Duodenal mucosa (tissue), 2 donors: ENCODE data around the gene SEPTIN5.
A peak's percentile ranks its signal among the peaks of the same experiment; 100 is the strongest.

ENCODE experiments used
- H3K27ac ChIP-seq: one replicate; pipeline ENCODE4 v1.7.0; 2013; ENCODE audit warnings: low read depth, low read length
- H3K27me3 ChIP-seq, 2 donors: one replicate each; pipeline ENCODE4 v1.7.0; 2013; ENCODE audit warnings: low read length in 2 of 2, control low read depth in 1 of 2; ENCODE audit not compliant: insufficient read depth in 2 of 2, control insufficient read depth in 1 of 2
- H3K36me3 ChIP-seq, 2 donors: one replicate each; pipeline ENCODE4 v1.7.0; 2013; ENCODE audit warnings: low read length in 2 of 2, control low read depth in 1 of 2; ENCODE audit not compliant: insufficient read depth in 2 of 2, control insufficient read depth in 1 of 2
- H3K4me1 ChIP-seq, 2 donors: one replicate each; pipeline ENCODE4 v1.7.0; 2013; ENCODE audit warnings: low read length in 2 of 2, control low read depth in 1 of 2; ENCODE audit not compliant: insufficient read depth in 2 of 2, control insufficient read depth in 1 of 2
- H3K4me3 ChIP-seq, 2 donors: one replicate each; pipeline ENCODE4 v1.7.0; 2013; ENCODE audit warnings: low read length in 2 of 2, low read depth in 1 of 2
- H3K9ac ChIP-seq, 2 donors: one replicate each; pipeline ENCODE4 v1.7.0; 2013; ENCODE audit warnings: low read length in 2 of 2, low read depth in 1 of 2
- H3K9me3 ChIP-seq, 2 donors: one replicate each; pipeline ENCODE4 v1.7.0; 2013; ENCODE audit warnings: low read length in 2 of 2, control low read depth in 1 of 2; ENCODE audit not compliant: control insufficient read depth in 1 of 2

SEPTIN5 gene

GRCh38 chr22:19714312-19715187, at the start of gene SEPTIN5:
SEPTIN5 (plus strand) TSS chr22:19714503; CDS start chr22:19714589, 86 bp downstream.
- Histone ChIP-seq H3K27ac (no peak within 1 kb of the TSS), H3K4me1 (peaks cover 4 to 8% of the 10 kb centered on the region in 2 donors), H3K4me3 (peak within 1 kb of the TSS; percentile 35 to 55), H3K9ac (no peak within 1 kb of the TSS), H3K27me3 (peaks cover 33 to 40% of the 10 kb centered on the region in 2 donors), H3K36me3 (no peaks in the 10 kb centered on the region), H3K9me3 (no peaks in the 10 kb centered on the region)

GRCh38 chr22:19664951-19665783, 49.1 kb upstream of the SEPTIN5 start:
- Histone ChIP-seq H3K27ac (no peak overlapping the region), H3K4me1 (peaks cover 0 to 9% of the 10 kb centered on the region in 2 donors), H3K9me3 (no peaks in the 10 kb centered on the region), H3K27me3 (no peaks in the 10 kb centered on the region), H3K9ac (no peak overlapping the region), H3K4me3 (no peak overlapping the region), H3K36me3 (no peaks in the 10 kb centered on the region)

GRCh38 chr22:19665784-19666672, 48.3 kb upstream of the SEPTIN5 start:
- Histone ChIP-seq H3K9me3 (no peaks in the 10 kb centered on the region), H3K4me3 (no peak overlapping the region), H3K9ac (no peak overlapping the region), H3K4me1 (peaks cover 0 to 9% of the 10 kb centered on the region in 2 donors), H3K27ac (no peak overlapping the region), H3K36me3 (no peaks in the 10 kb centered on the region), H3K27me3 (no peaks in the 10 kb centered on the region)

- Histone ChIP-seq H3K27me3 (no peaks in the 10 kb centered on the region), H3K27ac (no peak overlapping the region), H3K4me3 (no peak overlapping the region), H3K36me3 (no peaks in the 10 kb centered on the region), H3K4me1 (peaks cover 0 to 9% of the 10 kb centered on the region in 2 donors), H3K9me3 (no peaks in the 10 kb centered on the region), H3K9ac (no peak overlapping the region)
Observed at GRCh38 chr22:19666673-19667593, 47.4 kb upstream of the SEPTIN5 start.

DNA sequence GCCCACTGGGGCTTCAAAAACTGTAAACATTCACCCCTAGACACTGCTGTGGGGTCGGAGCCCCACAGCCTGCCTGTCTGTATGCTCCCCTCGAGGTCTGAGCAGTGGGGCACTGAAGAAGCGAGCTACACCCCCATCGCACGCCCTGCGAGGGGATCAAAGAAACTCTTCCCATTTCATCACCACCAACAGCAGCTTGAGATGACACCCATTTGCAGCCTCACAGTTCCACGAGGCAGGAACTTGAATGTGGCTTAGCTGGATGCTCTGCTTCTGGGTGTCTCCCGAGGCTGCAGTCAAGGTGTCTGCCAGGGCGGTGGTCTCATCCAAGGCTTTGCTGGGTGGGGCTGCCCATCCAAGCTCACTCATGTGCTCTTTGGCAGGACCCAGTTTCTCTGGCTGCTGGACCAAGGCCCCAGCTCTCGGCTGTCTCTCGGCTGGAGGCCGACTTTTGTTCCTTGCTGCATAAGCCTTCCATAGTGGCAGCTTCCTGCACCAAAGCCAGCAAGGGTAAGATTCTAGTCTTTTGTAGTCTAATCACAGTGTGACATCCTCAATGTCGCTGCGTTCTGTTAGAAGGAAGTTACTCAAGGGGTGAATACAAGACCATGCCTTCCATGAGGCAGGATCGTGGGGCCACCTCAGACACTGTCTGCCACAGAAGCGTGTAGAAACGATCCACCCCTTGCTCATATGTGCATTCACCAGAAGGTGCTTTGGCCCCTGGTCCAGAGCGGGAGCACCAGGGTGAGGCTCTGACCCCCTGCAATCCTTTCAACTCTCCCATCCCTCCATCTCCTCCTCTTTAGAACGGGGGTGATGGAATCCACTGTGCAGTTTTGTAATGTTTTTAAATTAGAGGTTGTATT, 46.2 kb upstream of the SEPTIN5 start:
- Histone ChIP-seq H3K9ac (no peak overlapping the region), H3K27me3 (no peaks in the 10 kb centered on the region), H3K4me1 (peaks cover 0 to 9% of the 10 kb centered on the region in 2 donors), H3K9me3 (no peaks in the 10 kb centered on the region), H3K27ac (no peak overlapping the region), H3K4me3 (no peak overlapping the region), H3K36me3 (no peaks in the 10 kb centered on the region)

- H3K27ac ChIP-seq = no peak overlapping the region
- no peak overlapping the region for H3K9ac ChIP-seq
- H3K36me3 ChIP-seq = no peaks in the 10 kb centered on the region
- H3K4me3 ChIP-seq = no peak overlapping the region
- no peaks in the 10 kb centered on the region for H3K27me3 ChIP-seq
- H3K4me1 ChIP-seq = peaks cover 0 to 6% of the 10 kb centered on the region in 2 donors
- H3K9me3 ChIP-seq = no peaks in the 10 kb centered on the region
Observed at GRCh38 chr22:19668748-19669147, 45.6 kb upstream of the SEPTIN5 start.

GRCh38 chr22:19669570-19669969, 44.7 kb upstream of the SEPTIN5 start:
- Histone ChIP-seq H3K27ac (no peak overlapping the region), H3K36me3 (no peaks in the 10 kb centered on the region), H3K4me3 (no peak overlapping the region), H3K4me1 (no peaks in the 10 kb centered on the region), H3K9ac (no peak overlapping the region), H3K27me3 (peaks cover 0 to 5% of the 10 kb centered on the region in 2 donors), H3K9me3 (no peaks in the 10 kb centered on the region)

DNA sequence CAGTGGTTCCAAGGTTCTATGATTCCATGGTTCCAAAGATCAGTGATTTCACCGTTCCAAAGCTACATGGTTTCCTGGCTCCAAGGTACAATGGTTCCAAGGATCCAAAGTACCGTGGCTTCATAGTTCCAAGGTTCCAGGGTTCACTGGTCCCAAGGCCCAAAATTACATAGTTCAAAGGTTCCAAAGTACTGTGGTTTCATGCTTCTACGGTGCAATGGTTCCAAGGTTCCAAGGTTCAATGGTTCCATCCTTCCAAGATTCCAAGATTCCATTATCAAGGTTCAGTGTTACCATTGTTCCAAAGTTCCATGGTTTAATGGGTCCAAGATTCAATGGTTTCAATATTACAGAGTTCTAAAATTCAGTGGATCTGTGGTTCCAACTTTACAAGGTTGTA, 43.0 kb upstream of the SEPTIN5 start:
- Histone ChIP-seq H3K27ac (no peak overlapping the region), H3K36me3 (no peaks in the 10 kb centered on the region), H3K27me3 (peaks cover 0 to 5% of the 10 kb centered on the region in 2 donors), H3K9ac (no peak overlapping the region), H3K9me3 (no peaks in the 10 kb centered on the region), H3K4me1 (no peaks in the 10 kb centered on the region), H3K4me3 (no peak overlapping the region)
